ENCODE results near the gene HRH3.

HRH3 gene

GRCh38 chr20:62235001-62235776, 15.1 kb upstream of the HRH3 start:
- H3K9ac ChIP-seq (ENCODE audit: low read depth, low read length), result no peak overlapping the region
- no peaks in the 10 kb centered on the region for H3K9me3 ChIP-seq (ENCODE audit: control insufficient read depth, insufficient read depth, low read length)
- H3K4me3 ChIP-seq (ENCODE audit: low read depth, low read length), result no peak overlapping the region
- H3K27me3 ChIP-seq (ENCODE audit: control insufficient read depth, insufficient read depth, low read length), result no peaks in the 10 kb centered on the region
- no peaks in the 10 kb centered on the region for H3K36me3 ChIP-seq (ENCODE audit: control insufficient read depth, insufficient read depth, low read length)
- peaks cover 3% of the 10 kb centered on the region for H3K4me1 ChIP-seq (ENCODE audit: control insufficient read depth, insufficient read depth, low read length)

- peaks cover 3% of the 10 kb centered on the region for H3K4me1 ChIP-seq (ENCODE audit: control insufficient read depth, insufficient read depth, low read length)
These were observed 14.3 kb upstream of the HRH3 start for GRCh38 chr20:62234339-62234738.

GRCh38 chr20:62233684-62234083, 13.6 kb upstream of the HRH3 start:
- Histone ChIP-seq H3K4me3 (ENCODE audit: low read depth, low read length) (no peak overlapping the region), H3K4me1 (ENCODE audit: control insufficient read depth, insufficient read depth, low read length) (peaks cover 3% of the 10 kb centered on the region), H3K9me3 (ENCODE audit: control insufficient read depth, insufficient read depth, low read length) (no peaks in the 10 kb centered on the region), H3K27me3 (ENCODE audit: control insufficient read depth, insufficient read depth, low read length) (no peaks in the 10 kb centered on the region), H3K36me3 (ENCODE audit: control insufficient read depth, insufficient read depth, low read length) (no peaks in the 10 kb centered on the region), H3K9ac (ENCODE audit: low read depth, low read length) (no peak overlapping the region)

More at GRCh38 chr20:62234339-62234738, 14.3 kb upstream of the HRH3 start:
- Histone ChIP-seq H3K4me3 (ENCODE audit: low read depth, low read length) (no peak overlapping the region), H3K9me3 (ENCODE audit: control insufficient read depth, insufficient read depth, low read length) (no peaks in the 10 kb centered on the region), H3K27me3 (ENCODE audit: control insufficient read depth, insufficient read depth, low read length) (no peaks in the 10 kb centered on the region), H3K9ac (ENCODE audit: low read depth, low read length) (no peak overlapping the region), H3K36me3 (ENCODE audit: control insufficient read depth, insufficient read depth, low read length) (no peaks in the 10 kb centered on the region)

GRCh38 chr20:62232770-62233645, 12.9 kb upstream of the HRH3 start:
- Histone ChIP-seq H3K27me3 (ENCODE audit: control insufficient read depth, insufficient read depth, low read length) (no peaks in the 10 kb centered on the region), H3K36me3 (ENCODE audit: control insufficient read depth, insufficient read depth, low read length) (no peaks in the 10 kb centered on the region), H3K4me3 (ENCODE audit: low read depth, low read length) (no peak overlapping the region), H3K9ac (ENCODE audit: low read depth, low read length) (no peak overlapping the region), H3K4me1 (ENCODE audit: control insufficient read depth, insufficient read depth, low read length) (peaks cover 3% of the 10 kb centered on the region), H3K9me3 (ENCODE audit: control insufficient read depth, insufficient read depth, low read length) (no peaks in the 10 kb centered on the region)

- H3K4me3 ChIP-seq (ENCODE audit: low read depth, low read length), result no peak overlapping the region
- no peaks in the 10 kb centered on the region for H3K27me3 ChIP-seq (ENCODE audit: control insufficient read depth, insufficient read depth, low read length)
- H3K9ac ChIP-seq (ENCODE audit: low read depth, low read length), result no peak overlapping the region
- H3K9me3 ChIP-seq (ENCODE audit: control insufficient read depth, insufficient read depth, low read length), result no peaks in the 10 kb centered on the region
- no peaks in the 10 kb centered on the region for H3K36me3 ChIP-seq (ENCODE audit: control insufficient read depth, insufficient read depth, low read length)
- H3K4me1 ChIP-seq (ENCODE audit: control insufficient read depth, insufficient read depth, low read length), result no peaks in the 10 kb centered on the region
These were observed 12.1 kb upstream of the HRH3 start for GRCh38 chr20:62232194-62232593.

- Histone ChIP-seq H3K27me3 (ENCODE audit: control insufficient read depth, insufficient read depth, low read length) (no peaks in the 10 kb centered on the region), H3K9ac (ENCODE audit: low read depth, low read length) (no peak overlapping the region), H3K36me3 (ENCODE audit: control insufficient read depth, insufficient read depth, low read length) (no peaks in the 10 kb centered on the region), H3K9me3 (ENCODE audit: control insufficient read depth, insufficient read depth, low read length) (no peaks in the 10 kb centered on the region), H3K4me1 (ENCODE audit: control insufficient read depth, insufficient read depth, low read length) (no peaks in the 10 kb centered on the region), H3K4me3 (ENCODE audit: low read depth, low read length) (no peak overlapping the region)
These were observed 11.2 kb upstream of the HRH3 start for GRCh38 chr20:62231292-62231691.

- no peaks in the 10 kb centered on the region for H3K9me3 ChIP-seq (ENCODE audit: control insufficient read depth, insufficient read depth, low read length)
- H3K4me3 ChIP-seq (ENCODE audit: low read depth, low read length), result no peak overlapping the region
- no peaks in the 10 kb centered on the region for H3K36me3 ChIP-seq (ENCODE audit: control insufficient read depth, insufficient read depth, low read length)
- no peaks in the 10 kb centered on the region for H3K27me3 ChIP-seq (ENCODE audit: control insufficient read depth, insufficient read depth, low read length)
- no peaks in the 10 kb centered on the region for H3K4me1 ChIP-seq (ENCODE audit: control insufficient read depth, insufficient read depth, low read length)
- no peak overlapping the region for H3K9ac ChIP-seq (ENCODE audit: low read depth, low read length)
These were observed 10.6 kb upstream of the HRH3 start for GRCh38 chr20:62230696-62231095.

- Histone ChIP-seq H3K9me3 (ENCODE audit: control insufficient read depth, insufficient read depth, low read length) (no peaks in the 10 kb centered on the region), H3K9ac (ENCODE audit: low read depth, low read length) (no peak overlapping the region), H3K36me3 (ENCODE audit: control insufficient read depth, insufficient read depth, low read length) (no peaks in the 10 kb centered on the region), H3K4me1 (ENCODE audit: control insufficient read depth, insufficient read depth, low read length) (no peaks in the 10 kb centered on the region), H3K27me3 (ENCODE audit: control insufficient read depth, insufficient read depth, low read length) (no peaks in the 10 kb centered on the region), H3K4me3 (ENCODE audit: low read depth, low read length) (no peak overlapping the region)
These were observed 10.2 kb upstream of the HRH3 start for GRCh38 chr20:62230276-62230675.

- Histone ChIP-seq H3K4me3 (ENCODE audit: low read depth, low read length) (no peak overlapping the region), H3K4me1 (ENCODE audit: control insufficient read depth, insufficient read depth, low read length) (no peaks in the 10 kb centered on the region), H3K36me3 (ENCODE audit: control insufficient read depth, insufficient read depth, low read length) (no peaks in the 10 kb centered on the region), H3K9me3 (ENCODE audit: control insufficient read depth, insufficient read depth, low read length) (no peaks in the 10 kb centered on the region), H3K27me3 (ENCODE audit: control insufficient read depth, insufficient read depth, low read length) (no peaks in the 10 kb centered on the region), H3K9ac (ENCODE audit: low read depth, low read length) (no peak overlapping the region)
These were observed 9.6 kb upstream of the HRH3 start for GRCh38 chr20:62229667-62230066.

GRCh38 chr20:62228982-62229545, 9.0 kb upstream of the HRH3 start:
- Histone ChIP-seq H3K4me3 (ENCODE audit: low read depth, low read length) (no peak overlapping the region), H3K27me3 (ENCODE audit: control insufficient read depth, insufficient read depth, low read length) (no peaks in the 10 kb centered on the region), H3K4me1 (ENCODE audit: control insufficient read depth, insufficient read depth, low read length) (no peaks in the 10 kb centered on the region), H3K9ac (ENCODE audit: low read depth, low read length) (no peak overlapping the region), H3K36me3 (ENCODE audit: control insufficient read depth, insufficient read depth, low read length) (no peaks in the 10 kb centered on the region), H3K9me3 (ENCODE audit: control insufficient read depth, insufficient read depth, low read length) (no peaks in the 10 kb centered on the region)

GRCh38 chr20:62227977-62228958, 8.2 kb upstream of the HRH3 start:
- Histone ChIP-seq H3K9ac (ENCODE audit: low read depth, low read length) (no peak overlapping the region), H3K4me1 (ENCODE audit: control insufficient read depth, insufficient read depth, low read length) (no peaks in the 10 kb centered on the region), H3K9me3 (ENCODE audit: control insufficient read depth, insufficient read depth, low read length) (no peaks in the 10 kb centered on the region), H3K4me3 (ENCODE audit: low read depth, low read length) (no peak overlapping the region), H3K27me3 (ENCODE audit: control insufficient read depth, insufficient read depth, low read length) (no peaks in the 10 kb centered on the region), H3K36me3 (ENCODE audit: control insufficient read depth, insufficient read depth, low read length) (no peaks in the 10 kb centered on the region)
